Breast epithelium (tissue), 4 donors: ENCODE data around the gene GRIA3. TPM values are rescaled to one million over a fixed set of nuclear protein-coding genes. Genes with fewer than 3 reads are reported as not detected.

Experiments used
- DNase-seq, 2 donors: peaks; one replicate each; pipeline ENCODE4 v3.0.0-alpha.2; 2019; ENCODE audit warnings: low spot score in 2 of 2
- H3K27ac ChIP-seq, 2 donors: fragments of 200-600 bp; sonication (generic) in 1 of 2; one replicate each; pipeline ENCODE4 v1.5.1; 2016 to 2019; ENCODE audit warnings: mild to moderate bottlenecking in 1 of 2
- H3K27me3 ChIP-seq, 2 donors: fragments of 200-600 bp; sonication (generic) in 1 of 2; one replicate each; pipeline versions ENCODE4 v1.5.1 to v1.6.0; 2017 to 2019; ENCODE audit warnings: control low read depth in 1 of 2, mild to moderate bottlenecking in 1 of 2
- H3K36me3 ChIP-seq: fragments of 200-600 bp; one replicate; pipeline ENCODE4 v1.5.1; 2019
- H3K4me1 ChIP-seq, 2 donors: fragments of 200-600 bp; sonication (generic); one replicate each; pipeline ENCODE4 v1.5.1; 2016 to 2019; ENCODE audit warnings: control low read depth in 1 of 2
- H3K4me3 ChIP-seq, 3 donors: fragments of 200-600 bp; sonication (generic); 1 replicate in 2 of 3; 2 replicates in 1 of 3; pipeline ENCODE4 v1.5.1; 2016 to 2019; ENCODE audit warnings: mild to moderate bottlenecking in 3 of 3, moderate library complexity in 2 of 3
- H3K9me3 ChIP-seq, 2 donors: fragments of 200-600 bp; sonication (generic) in 1 of 2; one replicate each; pipeline ENCODE4 v1.5.1; 2016 to 2019; ENCODE audit warnings: control low read depth in 1 of 2
- CTCF ChIP-seq, 3 donors: fragments of 450-650 bp; IDR thresholded peaks; one replicate each; pipeline ENCODE4 v1.5.1; 2016 to 2017; ENCODE audit warnings: antibody characterized with exemption in 3 of 3, mild to moderate bottlenecking in 3 of 3, moderate library complexity in 3 of 3
- POLR2A ChIP-seq: fragments of 450-650 bp; IDR thresholded peaks from one replicate; pipeline ENCODE4 v1.6.1; 2016; ENCODE audit warnings: antibody characterized with exemption, mild to moderate bottlenecking, moderate library complexity
- POLR2AphosphoS5 ChIP-seq, 3 donors: sonication (generic); formaldehyde crosslinking; IDR thresholded peaks; one replicate each; pipeline ENCODE4 v1.6.1; 2017; ENCODE audit warnings: antibody characterized with exemption in 3 of 3
- intact Hi-C: fragments of 100-400 bp; cut with DNase I; formaldehyde crosslinking; loops from one replicate; pipeline ENCODE4 v1.15.1; 2023; ENCODE audit warnings: low total_unique reads
- total RNA-seq, 3 donors: library from RNA; depleted of rRNA; stranded (reverse); fragments of >200 nt; gene quantifications; one replicate each; pipeline ENCODE4 v1.1.0, GENCODE V29; 2016

GRIA3 gene
- total RNA-seq, 3 donors from 2014 or later = 0.98 to 2.6 (median 1.9) TPM

GRCh38 chrX:123155327-123155726 lies 28.8 kb upstream of the GRIA3 start:
- H3K36me3 ChIP-seq = no peaks in the 10 kb centered on the region
- H3K27me3 ChIP-seq = no peaks in the 10 kb centered on the region
- intact Hi-C loops = loop anchor here (10.0 kb wide), 1 partner anchor 761 kb away; no protein-coding TSS in a partner anchor
- no peak for TF ChIP-seq POLR2A
- TF ChIP-seq POLR2AphosphoS5 (IDR thresholded peaks at IDR 0.05) = no peak
- TF ChIP-seq CTCF (IDR thresholded peaks at IDR 0.05) = no peak
- no peaks in the 10 kb centered on the region for H3K9me3 ChIP-seq
- no peaks in the 10 kb centered on the region for H3K4me1 ChIP-seq
- H3K4me3 ChIP-seq = no peak overlapping the region
- no peak for DNase-seq
- no peak overlapping the region for H3K27ac ChIP-seq

DNA sequence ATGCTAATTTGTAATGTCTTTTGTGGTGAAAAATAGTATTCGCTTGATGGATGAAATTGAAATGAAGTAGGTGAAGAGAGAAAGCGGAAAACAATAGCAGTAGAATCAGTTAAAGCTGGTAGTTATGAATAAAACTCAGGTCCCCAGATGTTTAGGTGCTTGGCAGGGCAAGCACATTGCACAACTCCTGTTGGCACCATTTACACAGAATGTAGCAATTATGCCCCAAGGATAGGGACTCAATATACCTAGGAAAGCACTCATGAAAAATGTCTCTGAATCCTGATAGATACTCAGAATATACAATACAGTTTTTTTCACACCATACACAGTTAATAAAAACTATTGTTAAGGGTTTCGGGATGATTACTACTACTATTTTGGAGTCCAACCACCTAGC lies 26.5 kb upstream of the GRIA3 start:
- DNase-seq = no peak
- Histone ChIP-seq H3K36me3 (no peaks in the 10 kb centered on the region), H3K27ac (no peak overlapping the region), H3K4me3 (no peak overlapping the region), H3K9me3 (peaks cover 0 to 9% of the 10 kb centered on the region in 2 donors), H3K4me1 (no peaks in the 10 kb centered on the region), H3K27me3 (no peaks in the 10 kb centered on the region)
- TF ChIP-seq POLR2A (no peak), POLR2AphosphoS5 (IDR thresholded peaks at IDR 0.05) (no peak), CTCF (IDR thresholded peaks at IDR 0.05) (no peak)
- intact Hi-C loops = loop anchor here (10.0 kb wide), 1 partner anchor 763 kb away; no protein-coding TSS in a partner anchor

- Histone ChIP-seq H3K4me3 (no peak overlapping the region), H3K9me3 (peaks cover 0 to 9% of the 10 kb centered on the region in 2 donors), H3K36me3 (no peaks in the 10 kb centered on the region), H3K4me1 (no peaks in the 10 kb centered on the region), H3K27me3 (no peaks in the 10 kb centered on the region), H3K27ac (no peak overlapping the region)
- TF ChIP-seq POLR2A (no peak), POLR2AphosphoS5 (IDR thresholded peaks at IDR 0.05) (no peak), CTCF (IDR thresholded peaks at IDR 0.05) (no peak)
- intact Hi-C loops = loop anchor here (10.0 kb wide), 1 partner anchor 765 kb away; no protein-coding TSS in a partner anchor
- no peak for DNase-seq
Measured at GRCh38 chrX:123159403-123159802, 24.7 kb upstream of the GRIA3 start.

DNA sequence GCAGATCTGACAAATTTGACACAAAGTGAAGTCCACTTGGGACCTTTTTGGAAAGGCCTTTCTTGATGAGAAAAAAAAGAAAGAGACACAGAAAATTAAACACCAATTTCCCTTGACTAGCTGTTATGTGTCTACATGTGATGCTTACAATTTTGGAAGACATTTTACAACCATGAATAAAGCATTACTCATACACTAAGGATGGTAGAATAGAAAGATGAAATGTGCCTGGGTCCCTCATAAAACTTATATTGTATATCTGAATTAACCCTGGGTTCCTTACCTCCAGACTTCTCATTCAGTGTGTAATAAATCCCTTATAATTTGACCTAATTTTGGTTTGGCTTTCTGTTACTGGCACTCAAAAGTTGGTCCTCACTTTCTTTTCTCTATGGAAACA lies 16.5 kb upstream of the GRIA3 start:
- intact Hi-C loops = no loop called here
- Histone ChIP-seq H3K9me3 (no peaks in the 10 kb centered on the region), H3K4me1 (no peaks in the 10 kb centered on the region), H3K27ac (no peak overlapping the region), H3K4me3 (no peak overlapping the region), H3K27me3 (no peaks in the 10 kb centered on the region), H3K36me3 (no peaks in the 10 kb centered on the region)
- no peak for TF ChIP-seq POLR2A
- TF ChIP-seq CTCF (IDR thresholded peaks at IDR 0.05) = no peak
- no peak for TF ChIP-seq POLR2AphosphoS5 (IDR thresholded peaks at IDR 0.05)
- no peak for DNase-seq

GRCh38 chrX:123169247-123169901 lies 14.7 kb upstream of the GRIA3 start:
- TF ChIP-seq CTCF (IDR thresholded peaks at IDR 0.05) (no peak), POLR2A (no peak), POLR2AphosphoS5 (IDR thresholded peaks at IDR 0.05) (no peak)
- H3K4me3 ChIP-seq = no peak overlapping the region
- intact Hi-C loops = no loop called here
- no peak overlapping the region for H3K27ac ChIP-seq
- H3K4me1 ChIP-seq = no peaks in the 10 kb centered on the region
- H3K27me3 ChIP-seq = no peaks in the 10 kb centered on the region
- H3K9me3 ChIP-seq = no peaks in the 10 kb centered on the region
- H3K36me3 ChIP-seq = no peaks in the 10 kb centered on the region
- no peak for DNase-seq
